Measurements from ENCODE around the gene PIEZO1.
A peak's percentile ranks its signal among the peaks of the same experiment; 100 is the strongest.

The PIEZO1 gene

GRCh38 chr16:88816736-88817535 lies 31.9 kb upstream of the PIEZO1 start:
- DNase-seq, result no peak

GRCh38 chr16:88815901-88816589 lies 31.0 kb upstream of the PIEZO1 start:
- DNase-seq, result no peak

GRCh38 chr16:88815227-88815626 lies 30.2 kb upstream of the PIEZO1 start:
- no peak for DNase-seq

GRCh38 chr16:88814144-88814502 lies 29.1 kb upstream of the PIEZO1 start:
- DNase-seq, result no peak

- DNase-seq, result no peak
Observed at GRCh38 chr16:88813269-88814143, 28.5 kb upstream of the PIEZO1 start.

GRCh38 chr16:88812513-88813268 lies 27.7 kb upstream of the PIEZO1 start:
- no peak for DNase-seq

- DNase-seq, result peak; percentile 98
Observed at GRCh38 chr16:88811769-88812512, 26.9 kb upstream of the PIEZO1 start, which contains the start of gene APRT. Gene APRT (minus strand): TSS chr16:88811928. CDS start chr16:88811899, 29 bp downstream.

GRCh38 chr16:88810912-88811768 lies 26.1 kb upstream of the PIEZO1 start:
- DNase-seq, result peak; percentile 90

GRCh38 chr16:88810166-88810911 lies 25.3 kb upstream of the PIEZO1 start:
- no peak for DNase-seq

- DNase-seq, result no peak
Observed at GRCh38 chr16:88809676-88810165, 24.7 kb upstream of the PIEZO1 start.

- DNase-seq, result no peak
Observed at GRCh38 chr16:88809068-88809675, 24.2 kb upstream of the PIEZO1 start.

GRCh38 chr16:88807626-88808453 lies 22.8 kb upstream of the PIEZO1 start:
- DNase-seq, result no peak

GRCh38 chr16:88807142-88807625 lies 22.2 kb upstream of the PIEZO1 start:
- DNase-seq, result peak; percentile 77

- no peak for DNase-seq
Observed at GRCh38 chr16:88806491-88807111, 21.6 kb upstream of the PIEZO1 start.

GRCh38 chr16:88805887-88806393 lies 20.9 kb upstream of the PIEZO1 start:
- no peak for DNase-seq

GRCh38 chr16:88805340-88805715 lies 20.3 kb upstream of the PIEZO1 start:
- no peak for DNase-seq

- no peak for DNase-seq
Observed at GRCh38 chr16:88804552-88805339, 19.7 kb upstream of the PIEZO1 start.
